ENCODE measurements around the gene DAAM1. TPM values are rescaled to one million over a fixed set of nuclear protein-coding genes. Genes with fewer than 3 reads are reported as not detected.

The DAAM1 gene
- total RNA-seq, 2 donors from 2014 or later, result 94.0 to 99.4 TPM

DNA sequence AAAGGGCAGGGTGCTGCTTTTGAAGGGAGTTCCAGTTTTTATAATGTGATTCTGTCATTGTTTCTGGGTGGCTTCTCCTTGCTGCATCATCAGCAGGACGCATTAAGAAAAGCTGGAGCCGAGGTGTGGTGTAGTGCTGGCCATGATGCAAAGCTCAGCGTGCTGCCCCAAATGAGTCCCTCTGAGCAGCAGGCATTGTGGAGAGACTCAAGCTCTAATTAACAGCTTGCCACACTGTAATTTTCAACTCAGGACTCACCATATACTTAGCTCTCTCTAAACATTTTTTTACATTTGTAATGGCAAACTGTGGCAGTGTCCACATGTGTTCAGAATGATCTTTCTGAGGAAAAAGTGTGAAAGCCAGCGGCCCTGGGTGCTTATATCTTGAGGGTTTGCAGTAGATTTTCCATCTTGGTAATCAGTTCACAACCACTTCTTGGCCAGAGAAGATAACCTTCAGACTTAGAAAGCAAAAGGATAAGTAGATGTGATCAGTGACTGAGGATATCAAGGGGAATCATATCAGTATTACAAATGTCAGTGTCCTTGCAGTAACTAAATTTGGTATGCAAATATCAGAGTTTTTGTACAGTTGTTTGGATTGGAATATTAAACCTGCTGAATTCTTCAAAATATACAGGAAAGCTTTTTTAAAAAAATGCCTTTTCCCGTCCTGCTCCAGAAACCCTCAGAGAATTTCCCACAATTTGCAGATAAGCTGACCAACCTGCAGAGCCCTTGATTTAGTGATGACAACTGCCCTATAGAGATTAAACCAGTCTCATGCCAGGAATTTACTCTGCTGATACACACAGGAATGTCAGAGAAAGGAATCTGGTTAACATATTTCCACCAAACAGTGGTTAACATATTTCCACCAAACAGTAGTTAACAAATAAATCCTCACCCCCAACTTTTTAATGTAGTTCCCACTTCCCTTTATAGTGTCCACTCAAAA is 63.6 kb downstream of the DAAM1 start:
- H3K27ac Mint-ChIP-seq, result no peak overlapping the region
- no peaks in the 10 kb centered on the region for H3K9me3 Mint-ChIP-seq
- TF ChIP-seq, protein P1, sequence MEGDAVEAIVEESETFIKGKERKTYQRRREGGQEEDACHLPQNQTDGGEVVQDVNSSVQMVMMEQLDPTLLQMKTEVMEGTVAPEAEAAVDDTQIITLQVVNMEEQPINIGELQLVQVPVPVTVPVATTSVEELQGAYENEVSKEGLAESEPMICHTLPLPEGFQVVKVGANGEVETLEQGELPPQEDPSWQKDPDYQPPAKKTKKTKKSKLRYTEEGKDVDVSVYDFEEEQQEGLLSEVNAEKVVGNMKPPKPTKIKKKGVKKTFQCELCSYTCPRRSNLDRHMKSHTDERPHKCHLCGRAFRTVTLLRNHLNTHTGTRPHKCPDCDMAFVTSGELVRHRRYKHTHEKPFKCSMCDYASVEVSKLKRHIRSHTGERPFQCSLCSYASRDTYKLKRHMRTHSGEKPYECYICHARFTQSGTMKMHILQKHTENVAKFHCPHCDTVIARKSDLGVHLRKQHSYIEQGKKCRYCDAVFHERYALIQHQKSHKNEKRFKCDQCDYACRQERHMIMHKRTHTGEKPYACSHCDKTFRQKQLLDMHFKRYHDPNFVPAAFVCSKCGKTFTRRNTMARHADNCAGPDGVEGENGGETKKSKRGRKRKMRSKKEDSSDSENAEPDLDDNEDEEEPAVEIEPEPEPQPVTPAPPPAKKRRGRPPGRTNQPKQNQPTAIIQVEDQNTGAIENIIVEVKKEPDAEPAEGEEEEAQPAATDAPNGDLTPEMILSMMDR (conservative IDR thresholded peaks at IDR 0.05), result no peak
- no peaks in the 10 kb centered on the region for H3K9me3 ChIP-seq (ENCODE audit: control insufficient read depth, low read length)
- H3K36me3 ChIP-seq (ENCODE audit: control insufficient read depth, insufficient read depth, low read length), result peaks cover 4% of the 10 kb centered on the region
- no peaks in the 10 kb centered on the region for H3K27me3 ChIP-seq (ENCODE audit: control insufficient read depth, insufficient read depth, low read length, poor library complexity, severe bottlenecking)
- H3K4me3 ChIP-seq (ENCODE audit: low read length), result peak overlapping the region; percentile 37
- H3K36me3 Mint-ChIP-seq (ENCODE audit: low read depth), result peaks cover 2% of the 10 kb centered on the region
- peak overlapping the region; percentile 28 for H3K9ac ChIP-seq (ENCODE audit: extremely low read depth, low read length, poor library complexity, severe bottlenecking)
- peaks cover 27% of the 10 kb centered on the region for H3K4me1 ChIP-seq (ENCODE audit: control insufficient read depth, insufficient read depth, low read length)
- peaks cover 33% of the 10 kb centered on the region for H3K27me3 Mint-ChIP-seq (ENCODE audit: insufficient read depth)
- peaks cover 52% of the 10 kb centered on the region for H3K4me1 Mint-ChIP-seq
- H3K4me3 Mint-ChIP-seq, result no peak overlapping the region
- 77 to 91% methylated on average over 5 of the region's 5 CpGs for WGBS, 2 experiments (ENCODE audit: insufficient coverage in 1 of 2, insufficient read length in 1 of 2)
- DNase-seq, result no peak
- peak overlapping the region; percentile 25 for H3K27ac ChIP-seq (ENCODE audit: low read depth, low read length)

GRCh38 chr14:59252772-59253500 is 64.5 kb downstream of the DAAM1 start:
- peak overlapping the region; percentile 1 for H3K4me3 ChIP-seq (ENCODE audit: low read length)
- TF ChIP-seq, protein P1 (conservative IDR thresholded peaks at IDR 0.05), result no peak
- H3K27ac ChIP-seq (ENCODE audit: low read depth, low read length), result no peak overlapping the region
- H3K36me3 ChIP-seq (ENCODE audit: control insufficient read depth, insufficient read depth, low read length), result peaks cover 10% of the 10 kb centered on the region
- H3K27me3 Mint-ChIP-seq (ENCODE audit: insufficient read depth), result peaks cover 30% of the 10 kb centered on the region
- H3K9ac ChIP-seq (ENCODE audit: extremely low read depth, low read length, poor library complexity, severe bottlenecking), result no peak overlapping the region
- H3K9me3 ChIP-seq (ENCODE audit: control insufficient read depth, low read length), result no peaks in the 10 kb centered on the region
- no peak overlapping the region for H3K4me3 Mint-ChIP-seq
- peaks cover 49% of the 10 kb centered on the region for H3K4me1 Mint-ChIP-seq
- no peak overlapping the region for H3K27ac Mint-ChIP-seq
- WGBS, 2 experiments (ENCODE audit: insufficient coverage in 1 of 2, insufficient read length in 1 of 2), result 95% methylated on average over 3 to 5 of the region's 5 CpGs
- H3K27me3 ChIP-seq (ENCODE audit: control insufficient read depth, insufficient read depth, low read length, poor library complexity, severe bottlenecking), result no peaks in the 10 kb centered on the region
- H3K9me3 Mint-ChIP-seq, result no peaks in the 10 kb centered on the region
- peaks cover 27% of the 10 kb centered on the region for H3K4me1 ChIP-seq (ENCODE audit: control insufficient read depth, insufficient read depth, low read length)
- DNase-seq, result no peak
- peaks cover 10% of the 10 kb centered on the region for H3K36me3 Mint-ChIP-seq (ENCODE audit: low read depth)

- H3K27me3 Mint-ChIP-seq (ENCODE audit: insufficient read depth), result peaks cover 29% of the 10 kb centered on the region
- H3K9me3 Mint-ChIP-seq, result no peaks in the 10 kb centered on the region
- peaks cover 8% of the 10 kb centered on the region for H3K36me3 Mint-ChIP-seq (ENCODE audit: low read depth)
- H3K27ac ChIP-seq (ENCODE audit: low read depth, low read length), result no peak overlapping the region
- H3K4me3 ChIP-seq (ENCODE audit: low read length), result no peak overlapping the region
- no peak for DNase-seq
- H3K4me1 ChIP-seq (ENCODE audit: control insufficient read depth, insufficient read depth, low read length), result peaks cover 27% of the 10 kb centered on the region
- no peak overlapping the region for H3K4me3 Mint-ChIP-seq
- peaks cover 10% of the 10 kb centered on the region for H3K36me3 ChIP-seq (ENCODE audit: control insufficient read depth, insufficient read depth, low read length)
- H3K27me3 ChIP-seq (ENCODE audit: control insufficient read depth, insufficient read depth, low read length, poor library complexity, severe bottlenecking), result no peaks in the 10 kb centered on the region
- no peak overlapping the region for H3K9ac ChIP-seq (ENCODE audit: extremely low read depth, low read length, poor library complexity, severe bottlenecking)
- H3K4me1 Mint-ChIP-seq, result peaks cover 43% of the 10 kb centered on the region
- no peak overlapping the region for H3K27ac Mint-ChIP-seq
- no peaks in the 10 kb centered on the region for H3K9me3 ChIP-seq (ENCODE audit: control insufficient read depth, low read length)
- TF ChIP-seq, protein P1 (conservative IDR thresholded peaks at IDR 0.05), result no peak
Observed at GRCh38 chr14:59253527-59253926, 65.1 kb downstream of the DAAM1 start.

All from endodermal cell (in vitro differentiated cells).